Upper lobe of left lung (tissue), 4 donors: ENCODE results near the gene OSBP2.

Source experiments
- EP300 ChIP-seq, 4 donors: sonication (generic); formaldehyde crosslinking; IDR thresholded peaks; one replicate each; pipeline ENCODE4 v1.5.1; 2017; ENCODE audit warnings: antibody characterized with exemption in 4 of 4, control low read depth in 2 of 4
- POLR2A ChIP-seq, 4 donors: fragments of 450-650 bp; IDR thresholded peaks; one replicate each; pipeline ENCODE4 v1.5.1; 2016 to 2017; ENCODE audit warnings: antibody characterized with exemption in 4 of 4, mild to moderate bottlenecking in 2 of 4
- POLR2AphosphoS5 ChIP-seq, 2 donors: sonication (generic); formaldehyde crosslinking; IDR thresholded peaks; one replicate each; pipeline ENCODE4 v1.5.1; 2017; ENCODE audit warnings: antibody characterized with exemption in 2 of 2
- TF ChIP-seq, protein P1 (sequence below), 6 experiments: fragments of 450-650 bp in 4 of 6; fragments of 200-600 bp in 2 of 6; sonication (generic) in 2 of 6; IDR thresholded peaks; one replicate each; pipeline ENCODE4 v1.5.1; 2016 to 2019; ENCODE audit warnings: antibody characterized with exemption in 6 of 6

GRCh38 chr22:30743257-30744020, 48.8 kb downstream of the OSBP2 start:
- TF ChIP-seq, protein P1, sequence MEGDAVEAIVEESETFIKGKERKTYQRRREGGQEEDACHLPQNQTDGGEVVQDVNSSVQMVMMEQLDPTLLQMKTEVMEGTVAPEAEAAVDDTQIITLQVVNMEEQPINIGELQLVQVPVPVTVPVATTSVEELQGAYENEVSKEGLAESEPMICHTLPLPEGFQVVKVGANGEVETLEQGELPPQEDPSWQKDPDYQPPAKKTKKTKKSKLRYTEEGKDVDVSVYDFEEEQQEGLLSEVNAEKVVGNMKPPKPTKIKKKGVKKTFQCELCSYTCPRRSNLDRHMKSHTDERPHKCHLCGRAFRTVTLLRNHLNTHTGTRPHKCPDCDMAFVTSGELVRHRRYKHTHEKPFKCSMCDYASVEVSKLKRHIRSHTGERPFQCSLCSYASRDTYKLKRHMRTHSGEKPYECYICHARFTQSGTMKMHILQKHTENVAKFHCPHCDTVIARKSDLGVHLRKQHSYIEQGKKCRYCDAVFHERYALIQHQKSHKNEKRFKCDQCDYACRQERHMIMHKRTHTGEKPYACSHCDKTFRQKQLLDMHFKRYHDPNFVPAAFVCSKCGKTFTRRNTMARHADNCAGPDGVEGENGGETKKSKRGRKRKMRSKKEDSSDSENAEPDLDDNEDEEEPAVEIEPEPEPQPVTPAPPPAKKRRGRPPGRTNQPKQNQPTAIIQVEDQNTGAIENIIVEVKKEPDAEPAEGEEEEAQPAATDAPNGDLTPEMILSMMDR (IDR thresholded peaks at IDR 0.05): no peak
- TF ChIP-seq POLR2AphosphoS5 (IDR thresholded peaks at IDR 0.05): no peak
- no peak for TF ChIP-seq EP300 (IDR thresholded peaks at IDR 0.05)
- no peak for TF ChIP-seq POLR2A (IDR thresholded peaks at IDR 0.05)
